GM12873 (cell line): ENCODE results near the gene C1orf174.

ENCODE experiments used
- TF ChIP-seq, protein P1 (sequence below): IDR thresholded peaks from 2 replicates; pipeline ENCODE4 v1.5.1; 2012; ENCODE audit warnings: low read depth, mild to moderate bottlenecking, moderate library complexity, low read length, control low read depth; ENCODE audit not compliant: insufficient read depth; ENCODE audit errors: missing control alignments

Gene C1orf174

GRCh38 chr1:3857791-3858129, 42.3 kb downstream of the C1orf174 start:
- TF ChIP-seq, protein P1, sequence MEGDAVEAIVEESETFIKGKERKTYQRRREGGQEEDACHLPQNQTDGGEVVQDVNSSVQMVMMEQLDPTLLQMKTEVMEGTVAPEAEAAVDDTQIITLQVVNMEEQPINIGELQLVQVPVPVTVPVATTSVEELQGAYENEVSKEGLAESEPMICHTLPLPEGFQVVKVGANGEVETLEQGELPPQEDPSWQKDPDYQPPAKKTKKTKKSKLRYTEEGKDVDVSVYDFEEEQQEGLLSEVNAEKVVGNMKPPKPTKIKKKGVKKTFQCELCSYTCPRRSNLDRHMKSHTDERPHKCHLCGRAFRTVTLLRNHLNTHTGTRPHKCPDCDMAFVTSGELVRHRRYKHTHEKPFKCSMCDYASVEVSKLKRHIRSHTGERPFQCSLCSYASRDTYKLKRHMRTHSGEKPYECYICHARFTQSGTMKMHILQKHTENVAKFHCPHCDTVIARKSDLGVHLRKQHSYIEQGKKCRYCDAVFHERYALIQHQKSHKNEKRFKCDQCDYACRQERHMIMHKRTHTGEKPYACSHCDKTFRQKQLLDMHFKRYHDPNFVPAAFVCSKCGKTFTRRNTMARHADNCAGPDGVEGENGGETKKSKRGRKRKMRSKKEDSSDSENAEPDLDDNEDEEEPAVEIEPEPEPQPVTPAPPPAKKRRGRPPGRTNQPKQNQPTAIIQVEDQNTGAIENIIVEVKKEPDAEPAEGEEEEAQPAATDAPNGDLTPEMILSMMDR, result no peak

DNA sequence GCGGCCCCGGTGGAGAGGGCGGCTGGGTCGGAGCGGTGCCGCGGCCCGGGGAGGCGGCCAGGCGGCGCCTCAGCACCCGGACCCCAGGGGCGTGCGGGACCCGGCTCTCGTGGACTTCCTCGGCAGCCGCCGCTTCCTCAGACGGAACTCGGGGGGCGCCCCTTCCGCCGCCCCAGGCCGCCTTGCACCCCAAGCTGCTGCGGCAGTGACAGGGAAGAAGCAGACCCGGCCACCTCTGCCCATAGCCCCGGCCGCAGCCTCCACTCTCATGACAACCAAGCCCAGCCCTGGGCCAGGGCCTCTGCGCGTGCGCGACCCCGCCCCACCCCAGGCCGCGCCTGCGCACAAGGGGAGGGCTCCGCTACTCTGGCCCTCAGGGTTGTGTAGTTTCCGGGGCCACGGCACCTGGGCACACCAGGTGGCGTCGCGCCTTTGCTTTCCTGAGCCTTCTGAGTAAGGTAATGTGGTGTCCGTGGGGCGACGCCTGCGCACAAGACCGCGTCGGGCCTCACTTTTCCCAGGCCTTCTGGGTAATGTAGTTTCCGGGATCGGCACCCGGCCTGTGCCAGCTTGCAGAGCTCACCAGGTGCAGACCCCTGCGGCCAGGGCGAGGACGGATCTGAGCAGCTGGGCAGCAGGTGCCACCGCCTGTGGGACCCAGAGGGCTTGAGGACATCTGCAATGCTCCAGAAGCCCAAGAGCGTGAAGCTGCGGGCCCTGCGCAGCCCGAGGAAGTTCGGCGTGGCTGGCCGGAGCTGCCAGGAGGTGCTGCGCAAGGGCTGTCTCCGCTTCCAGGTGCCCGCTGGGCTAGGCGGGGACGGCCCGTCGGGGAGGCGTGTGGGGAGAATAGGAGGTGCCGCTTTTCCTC, 42.9 kb downstream of the C1orf174 start, which contains the start of the genes CEP104 and DFFB:
CEP104 (minus strand) TSS at position 289 of the 868 bp plus-strand sequence. CDS start 4,804 bp downstream, outside the sequence.
DFFB (plus strand) TSS at position 554 of the 868 bp plus-strand sequence; CDS start at position 682, 128 bp downstream.
- TF ChIP-seq, protein P1, result peak; percentile 52

GRCh38 chr1:3852711-3853485, 47.2 kb downstream of the C1orf174 start:
- TF ChIP-seq, protein P1, result no peak

GRCh38 chr1:3852091-3852490, 48.0 kb downstream of the C1orf174 start:
- TF ChIP-seq, protein P1, result no peak

GRCh38 chr1:3851292-3851691, 48.8 kb downstream of the C1orf174 start:
- TF ChIP-seq, protein P1, result no peak

GRCh38 chr1:3850857-3851256, 49.2 kb downstream of the C1orf174 start:
- TF ChIP-seq, protein P1, result no peak

GRCh38 chr1:3847081-3847480, 53.0 kb downstream of the C1orf174 start:
- TF ChIP-seq, protein P1, result no peak
